Measurements from ENCODE around the gene TBX1. TPM values are rescaled to one million over a fixed set of nuclear protein-coding genes. Genes with fewer than 3 reads are reported as not detected.

TBX1 gene
- total RNA-seq, 1 experiment from 2014 or later: 2.6 TPM

- DNase-seq (ENCODE audit: extremely low read depth, low read depth): no peak
These were observed 24.7 kb upstream of the TBX1 start for GRCh38 chr22:19735665-19736510.

GRCh38 chr22:19737846-19738663 is 22.5 kb upstream of the TBX1 start:
- DNase-seq (ENCODE audit: extremely low read depth, low read depth): no peak

GRCh38 chr22:19738664-19739447 is 21.7 kb upstream of the TBX1 start:
- DNase-seq (ENCODE audit: extremely low read depth, low read depth): no peak

GRCh38 chr22:19739448-19739895 is 21.1 kb upstream of the TBX1 start:
- no peak for DNase-seq (ENCODE audit: extremely low read depth, low read depth)

GRCh38 chr22:19739911-19740449 is 20.6 kb upstream of the TBX1 start:
- DNase-seq (ENCODE audit: extremely low read depth, low read depth): no peak

GRCh38 chr22:19740586-19740985 is 20.0 kb upstream of the TBX1 start:
- DNase-seq (ENCODE audit: extremely low read depth, low read depth): no peak

GRCh38 chr22:19741053-19741452 is 19.5 kb upstream of the TBX1 start:
- DNase-seq (ENCODE audit: extremely low read depth, low read depth): no peak

GRCh38 chr22:19742160-19743066 is 18.2 kb upstream of the TBX1 start:
- DNase-seq (ENCODE audit: extremely low read depth, low read depth): no peak

- DNase-seq (ENCODE audit: extremely low read depth, low read depth): no peak
These were observed 17.5 kb upstream of the TBX1 start for GRCh38 chr22:19743081-19743480.

- no peak for DNase-seq (ENCODE audit: extremely low read depth, low read depth)
These were observed 16.9 kb upstream of the TBX1 start for GRCh38 chr22:19743651-19744050.

- DNase-seq (ENCODE audit: extremely low read depth, low read depth): no peak
These were observed 16.1 kb upstream of the TBX1 start for GRCh38 chr22:19744350-19745006.

GRCh38 chr22:19745155-19746101 is 15.2 kb upstream of the TBX1 start:
- DNase-seq (ENCODE audit: extremely low read depth, low read depth): no peak

GRCh38 chr22:19746726-19747125 is 13.9 kb upstream of the TBX1 start:
- DNase-seq (ENCODE audit: extremely low read depth, low read depth): no peak

- DNase-seq (ENCODE audit: extremely low read depth, low read depth): no peak
These were observed 13.0 kb upstream of the TBX1 start for GRCh38 chr22:19747551-19747950.

GRCh38 chr22:19748139-19748538 is 12.4 kb upstream of the TBX1 start:
- no peak for DNase-seq (ENCODE audit: extremely low read depth, low read depth)

- no peak for DNase-seq (ENCODE audit: extremely low read depth, low read depth)
These were observed 11.4 kb upstream of the TBX1 start for GRCh38 chr22:19748991-19749664.

GRCh38 chr22:19749876-19750275 is 10.7 kb upstream of the TBX1 start:
- no peak for DNase-seq (ENCODE audit: extremely low read depth, low read depth)

Measured in NCI-H460 (cell line).